ENCODE data around the gene CCT2.

The CCT2 gene

DNA sequence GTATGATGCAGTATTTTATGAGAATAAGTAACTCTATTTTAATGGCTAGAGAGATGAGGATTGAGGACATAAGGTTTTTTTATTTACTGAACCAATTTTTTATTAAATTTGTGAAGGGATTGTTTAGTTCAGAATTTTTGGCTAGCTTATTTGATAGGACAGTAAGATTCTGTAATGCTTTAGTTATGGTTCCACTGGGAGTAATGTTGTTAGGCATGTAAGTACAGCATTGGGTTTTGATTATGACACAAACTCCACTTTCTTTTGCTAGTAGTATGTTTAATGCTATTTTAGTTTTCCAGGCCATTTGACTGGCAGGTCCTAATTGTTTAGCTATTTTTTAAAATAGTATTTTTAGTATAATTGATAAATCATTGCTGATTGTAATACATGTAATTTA, 59.3 kb downstream of the CCT2 start:
- DNase-seq: no peak

DNA sequence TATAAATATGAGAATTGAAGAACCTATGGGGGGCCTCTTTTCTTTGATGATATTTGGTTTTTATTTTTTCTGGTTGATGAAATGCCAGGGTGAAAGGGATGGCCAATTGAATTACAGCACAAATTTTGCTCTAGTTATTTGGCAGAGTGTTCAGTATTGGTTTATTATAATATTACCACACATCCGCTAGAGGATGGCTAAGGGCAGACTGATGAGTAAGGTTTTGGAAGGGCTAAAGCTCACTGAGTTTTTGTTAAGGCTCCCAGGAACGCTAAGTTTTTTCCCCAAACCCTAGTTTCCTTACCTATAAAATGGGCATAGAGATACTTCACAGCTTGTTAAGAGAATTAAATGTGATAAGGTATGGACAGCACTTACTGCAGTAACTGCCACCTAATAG, 59.8 kb downstream of the CCT2 start:
- no peak for DNase-seq

DNA sequence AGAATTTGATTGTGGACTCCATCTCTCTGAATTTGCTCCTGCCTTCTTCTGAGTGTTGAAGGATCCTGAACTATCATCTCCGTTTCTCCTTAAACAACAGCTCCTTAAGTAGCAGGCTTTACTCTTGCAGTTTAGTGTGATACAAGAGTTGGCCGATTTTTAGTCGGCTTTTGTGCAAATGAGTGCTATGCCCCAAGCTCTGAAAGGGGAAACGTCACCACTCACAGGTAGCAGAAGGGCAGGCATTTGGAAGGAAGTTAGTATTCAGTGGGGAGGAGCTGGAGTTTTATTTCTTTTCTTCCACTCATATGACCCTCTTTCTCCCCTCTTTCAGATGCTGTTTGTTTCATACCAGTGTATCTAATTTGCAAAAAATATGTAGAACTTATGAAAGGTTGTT, 61.9 kb downstream of the CCT2 start:
- no peak for DNase-seq

DNA sequence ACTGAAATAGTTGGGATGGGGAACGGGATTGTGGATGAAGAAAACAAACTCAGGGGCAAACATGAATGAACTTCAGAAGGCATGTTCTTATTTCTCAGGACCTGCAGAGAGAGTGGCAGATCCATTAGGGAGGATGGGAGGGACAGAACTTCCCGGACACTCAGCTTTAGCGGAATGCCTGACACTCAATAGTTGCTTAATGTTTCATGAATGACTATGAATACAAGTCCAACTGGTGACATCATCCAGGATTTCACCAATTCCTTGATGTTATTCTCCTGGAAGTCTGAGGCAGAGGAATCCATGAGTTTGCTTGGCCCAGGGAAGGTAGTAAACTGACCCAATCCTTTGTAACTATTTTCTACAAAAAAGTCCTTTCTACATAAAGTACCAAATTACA, 63.2 kb downstream of the CCT2 start:
- DNase-seq: no peak

DNA sequence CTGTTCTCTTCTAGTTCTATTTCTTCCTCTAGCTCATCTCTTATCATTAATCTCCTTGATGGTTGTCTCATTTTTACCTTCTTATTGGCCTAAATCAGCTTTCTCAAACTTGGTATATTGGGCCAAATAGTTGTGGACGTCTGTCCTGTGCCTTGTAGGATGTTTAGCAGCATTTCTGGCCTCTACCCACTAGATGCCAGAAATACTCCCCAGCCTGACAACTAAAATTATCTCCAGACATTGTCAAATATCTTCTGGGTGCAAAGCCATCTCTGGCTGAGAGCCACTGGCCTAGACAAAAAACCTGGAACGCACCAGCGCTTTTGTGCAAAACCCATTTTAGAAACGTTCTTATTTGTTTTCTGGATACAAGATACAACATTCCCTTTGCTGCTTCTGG, 64.3 kb downstream of the CCT2 start:
- no peak for DNase-seq

All from activated T-cell treated with anti-CD3 and anti-CD28 coated beads, Interleukin-2, amount 50 U/mL, for 1 hour (primary cell).